ENCODE results near the gene DLGAP1. TPM values are rescaled to one million over a fixed set of nuclear protein-coding genes. Genes with fewer than 3 reads are reported as not detected.

DLGAP1 gene
- total and polyA plus RNA-seq, 2 of the 13 experiments (the other 11 are each of a cell fraction or from before 2014, with no cell fraction given): 0.01 TPM; not detected in 1

DNA sequence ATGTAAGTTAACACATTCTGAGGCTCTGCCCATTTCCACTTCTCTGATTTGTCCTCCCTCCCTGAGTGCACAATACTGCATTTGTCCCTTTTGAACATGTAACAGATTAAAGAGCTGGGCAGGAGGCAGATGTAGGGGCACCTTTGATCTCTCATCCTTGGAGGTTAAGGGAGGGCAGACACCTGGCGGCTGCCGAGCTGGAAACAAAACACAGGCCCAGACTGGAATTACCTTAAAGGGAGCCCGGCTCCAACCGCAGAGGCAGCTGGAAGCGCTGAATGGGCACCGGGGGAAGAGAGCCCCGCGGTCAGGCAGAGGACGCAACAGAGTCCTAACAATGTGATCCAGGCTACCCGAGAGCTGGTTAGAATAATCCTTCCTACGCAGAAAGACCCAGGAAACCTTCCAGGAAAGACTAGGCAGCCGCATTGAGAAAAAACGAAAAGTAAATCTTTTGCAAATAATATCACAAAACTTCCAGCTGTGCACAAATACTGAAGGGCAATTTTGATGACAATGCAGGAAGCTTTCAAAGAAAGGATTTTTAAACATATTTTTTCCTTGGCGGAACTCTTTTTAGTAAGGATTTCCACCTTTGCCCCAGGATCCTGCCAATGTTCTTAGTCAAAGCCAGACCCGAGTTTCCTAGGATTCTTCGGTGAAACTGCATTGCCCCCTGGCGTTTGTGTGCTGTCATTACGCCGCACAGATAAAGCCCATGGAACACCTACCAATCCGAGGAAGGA, 789.2 kb downstream of the DLGAP1 start (continued):
- TF ChIP-seq ZNF775 (CRISPR knock-in tag; IDR thresholded peaks at IDR 0.05; ENCODE audit: borderline replicate concordance): no peak
- 0 out of 2 replicates have a peak, but pooled peaks have one; percentile 25 for TF ChIP-seq ZNF430 (CRISPR knock-in tag; IDR thresholded peaks at IDR 0.05)
- TF ChIP-seq ZNF431 (CRISPR knock-in tag; IDR thresholded peaks at IDR 0.05; ENCODE audit: borderline replicate concordance, low read depth): peak; percentile 45; the same call in 1 of the 2 replicates
- TF ChIP-seq, protein P1, sequence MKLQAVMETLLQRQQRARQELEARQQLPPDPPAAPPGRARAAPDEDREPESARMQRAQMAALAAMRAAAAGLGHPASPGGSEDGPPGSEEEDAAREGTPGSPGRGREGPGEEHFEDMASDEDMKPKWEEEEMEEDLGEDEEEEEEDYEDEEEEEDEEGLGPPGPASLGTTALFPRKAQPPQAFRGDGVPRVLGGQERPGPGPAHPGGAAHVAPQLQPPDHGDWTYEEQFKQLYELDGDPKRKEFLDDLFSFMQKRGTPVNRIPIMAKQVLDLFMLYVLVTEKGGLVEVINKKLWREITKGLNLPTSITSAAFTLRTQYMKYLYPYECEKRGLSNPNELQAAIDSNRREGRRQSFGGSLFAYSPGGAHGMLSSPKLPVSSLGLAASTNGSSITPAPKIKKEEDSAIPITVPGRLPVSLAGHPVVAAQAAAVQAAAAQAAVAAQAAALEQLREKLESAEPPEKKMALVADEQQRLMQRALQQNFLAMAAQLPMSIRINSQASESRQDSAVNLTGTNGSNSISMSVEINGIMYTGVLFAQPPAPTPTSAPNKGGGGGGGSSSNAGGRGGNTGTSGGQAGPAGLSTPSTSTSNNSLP (IDR thresholded peaks at IDR 0.05; ENCODE audit: low read depth, low read length): peak; percentile 80
- TF ChIP-seq ZNF605 (CRISPR knock-in tag; IDR thresholded peaks at IDR 0.05): no peak
- TF ChIP-seq SNAPC2 (CRISPR knock-in tag; IDR thresholded peaks at IDR 0.05): no peak
- peak; percentile 89 for TF ChIP-seq ZFP91 (CRISPR knock-in tag; IDR thresholded peaks at IDR 0.05; ENCODE audit: borderline replicate concordance)
- peak; percentile 62; the same call in 1 of the 2 replicates for TF ChIP-seq CEBPG (CRISPR knock-in tag; IDR thresholded peaks at IDR 0.05)
- TF ChIP-seq ETV5 (CRISPR knock-in tag; IDR thresholded peaks at IDR 0.05; ENCODE audit: borderline replicate concordance): peak; percentile 79
- TF ChIP-seq DR1 (CRISPR knock-in tag; IDR thresholded peaks at IDR 0.05): peak; percentile 47; the same call in 1 of the 2 replicates
- TF ChIP-seq KAT8 (CRISPR knock-in tag; IDR thresholded peaks at IDR 0.05): peak; percentile 60; the same call in 1 of the 2 replicates
- peak; percentile 69; the same call in 1 of the 2 replicates for TF ChIP-seq HNF4G (IDR thresholded peaks at IDR 0.05; ENCODE audit: borderline replicate concordance, low read depth, low read length)
- no peak for TF ChIP-seq HNF4G (CRISPR knock-in tag; IDR thresholded peaks at IDR 0.05; ENCODE audit: borderline replicate concordance, low read depth)
- TF ChIP-seq ZNF558 (CRISPR knock-in tag; IDR thresholded peaks at IDR 0.05; ENCODE audit: borderline replicate concordance): no peak
- TF ChIP-seq ZNF792 (CRISPR knock-in tag; IDR thresholded peaks at IDR 0.05): peak; percentile 63; the same call in 1 of the 2 replicates
- 0 out of 2 replicates have a peak, but pooled peaks have one; percentile 39 for TF ChIP-seq KDM4B (CRISPR knock-in tag; IDR thresholded peaks at IDR 0.05)
- peak; percentile 74 to 98; a peak in 3 of 4 replicates for TF ChIP-seq EP300 (IDR thresholded peaks at IDR 0.05; ENCODE audit: low read depth in 2 of 2, low read length in 2 of 2)
- TF ChIP-seq EP300 (CRISPR knock-in tag; IDR thresholded peaks at IDR 0.05; ENCODE audit: borderline replicate concordance): peak; percentile 99
- TF ChIP-seq MED1 (CRISPR knock-in tag; IDR thresholded peaks at IDR 0.05): peak; percentile 93
- TF ChIP-seq TAF1 (CRISPR knock-in tag; IDR thresholded peaks at IDR 0.05): peak; percentile 61; the same call in 1 of the 2 replicates
- TF ChIP-seq GATAD1 (CRISPR knock-in tag; IDR thresholded peaks at IDR 0.05): no peak; the same call in 1 of the 2 replicates
- TF ChIP-seq EHMT2 (IDR thresholded peaks at IDR 0.05; ENCODE audit: borderline replicate concordance, low read depth, low read length): peak; percentile 81; the same call in 1 of the 2 replicates
- 0 out of 2 replicates have a peak, but pooled peaks have one; percentile 18 for TF ChIP-seq THAP9 (CRISPR knock-in tag; IDR thresholded peaks at IDR 0.05; ENCODE audit: borderline replicate concordance)
- TF ChIP-seq SIX4 (CRISPR knock-in tag; IDR thresholded peaks at IDR 0.05): peak; percentile 58; the same call in 1 of the 2 replicates
- TF ChIP-seq SIN3B (IDR thresholded peaks at IDR 0.05; ENCODE audit: low read length): 0 out of 2 replicates have a peak, but pooled peaks have one; percentile 11

All from HepG2 (cell line).